Retinal pigment epithelial cell (primary cell): ENCODE results near the gene DNAJC21.
"Not testable (repeated sequence)": the region's sequence is repeated elsewhere in the genome, so short reads cannot be mapped to it uniquely, and the experiment has no call there.

ENCODE experiments used
- DNase-seq: peaks from one replicate; pipeline ENCODE4 v3.0.0-alpha.2; 2010; ENCODE audit warnings: low read depth
- H3K4me3 ChIP-seq: 2 replicates; pipeline ENCODE4 v1.5.1; 2011; ENCODE audit warnings: mild to moderate bottlenecking, low read length, control low read depth, moderate library complexity
- TF ChIP-seq, protein P1 (sequence below): conservative IDR thresholded peaks from 2 replicates; pipeline ENCODE4 v1.5.1; 2011; ENCODE audit warnings: low read depth, low read length, control low read depth, inconsistent platforms

DNAJC21 gene

DNA sequence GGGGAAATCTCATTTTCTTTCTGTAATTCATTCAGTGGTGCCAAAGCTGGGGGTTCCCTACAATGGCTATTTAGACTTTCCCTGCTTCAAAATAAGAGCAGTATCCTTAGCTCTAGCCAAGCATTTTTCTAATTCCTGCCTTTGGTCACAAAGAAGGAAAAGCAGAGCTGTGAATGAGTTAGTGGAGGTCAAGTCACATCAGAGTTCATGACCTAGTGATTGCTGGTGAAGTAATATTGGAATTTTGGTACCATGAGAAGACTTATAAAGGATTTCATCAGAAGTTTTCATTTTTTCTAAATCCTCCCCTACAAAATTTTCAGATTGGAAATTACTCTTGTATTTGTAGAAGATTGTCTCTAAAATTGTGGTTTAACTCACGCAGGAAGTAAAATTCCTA lies 28.0 kb downstream of the DNAJC21 start:
- no peak overlapping the region for H3K4me3 ChIP-seq
- no peak for DNase-seq
- TF ChIP-seq, protein P1, sequence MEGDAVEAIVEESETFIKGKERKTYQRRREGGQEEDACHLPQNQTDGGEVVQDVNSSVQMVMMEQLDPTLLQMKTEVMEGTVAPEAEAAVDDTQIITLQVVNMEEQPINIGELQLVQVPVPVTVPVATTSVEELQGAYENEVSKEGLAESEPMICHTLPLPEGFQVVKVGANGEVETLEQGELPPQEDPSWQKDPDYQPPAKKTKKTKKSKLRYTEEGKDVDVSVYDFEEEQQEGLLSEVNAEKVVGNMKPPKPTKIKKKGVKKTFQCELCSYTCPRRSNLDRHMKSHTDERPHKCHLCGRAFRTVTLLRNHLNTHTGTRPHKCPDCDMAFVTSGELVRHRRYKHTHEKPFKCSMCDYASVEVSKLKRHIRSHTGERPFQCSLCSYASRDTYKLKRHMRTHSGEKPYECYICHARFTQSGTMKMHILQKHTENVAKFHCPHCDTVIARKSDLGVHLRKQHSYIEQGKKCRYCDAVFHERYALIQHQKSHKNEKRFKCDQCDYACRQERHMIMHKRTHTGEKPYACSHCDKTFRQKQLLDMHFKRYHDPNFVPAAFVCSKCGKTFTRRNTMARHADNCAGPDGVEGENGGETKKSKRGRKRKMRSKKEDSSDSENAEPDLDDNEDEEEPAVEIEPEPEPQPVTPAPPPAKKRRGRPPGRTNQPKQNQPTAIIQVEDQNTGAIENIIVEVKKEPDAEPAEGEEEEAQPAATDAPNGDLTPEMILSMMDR, result no peak

DNA sequence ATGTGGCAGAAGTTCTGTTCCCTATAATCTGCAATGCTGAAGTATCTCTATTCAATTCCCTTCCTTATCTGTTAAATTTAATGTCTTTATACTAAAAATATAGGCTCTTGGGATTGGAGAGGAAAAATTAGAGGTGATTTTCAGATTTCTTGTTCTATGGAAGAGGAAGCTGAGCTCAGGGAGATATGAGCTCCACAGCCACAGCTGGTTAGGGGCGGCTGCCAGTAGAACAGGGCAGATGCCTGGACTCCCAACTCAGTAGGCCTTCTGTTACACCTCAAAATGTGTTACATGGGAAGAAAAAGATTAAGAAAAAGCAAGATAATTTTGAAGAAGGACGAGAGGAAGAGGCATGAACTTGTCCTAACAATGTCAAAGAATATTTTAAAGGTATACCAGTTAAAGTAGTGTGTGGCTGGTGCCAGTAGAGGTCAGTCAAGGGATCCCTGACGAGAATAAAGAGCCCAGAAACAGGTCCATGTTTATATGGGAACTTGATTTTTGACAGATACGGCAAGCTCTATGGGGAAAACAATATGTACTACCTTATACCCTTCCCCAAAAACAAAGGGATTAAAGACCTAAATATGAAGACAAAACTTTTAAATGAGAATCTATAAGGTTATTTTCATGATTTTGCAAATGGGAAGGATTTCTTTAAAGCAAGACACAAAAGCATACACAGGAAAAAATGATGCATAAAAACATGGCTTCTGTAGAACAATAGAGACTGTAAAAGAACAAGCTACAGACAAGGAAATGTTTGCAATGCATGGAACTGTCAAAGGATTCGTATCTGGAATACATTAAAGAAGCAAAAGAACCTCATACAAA lies 28.7 kb downstream of the DNAJC21 start:
- peak; percentile 6 for DNase-seq
- no peak overlapping the region for H3K4me3 ChIP-seq
- TF ChIP-seq, protein P1, result peak; percentile 75

DNA sequence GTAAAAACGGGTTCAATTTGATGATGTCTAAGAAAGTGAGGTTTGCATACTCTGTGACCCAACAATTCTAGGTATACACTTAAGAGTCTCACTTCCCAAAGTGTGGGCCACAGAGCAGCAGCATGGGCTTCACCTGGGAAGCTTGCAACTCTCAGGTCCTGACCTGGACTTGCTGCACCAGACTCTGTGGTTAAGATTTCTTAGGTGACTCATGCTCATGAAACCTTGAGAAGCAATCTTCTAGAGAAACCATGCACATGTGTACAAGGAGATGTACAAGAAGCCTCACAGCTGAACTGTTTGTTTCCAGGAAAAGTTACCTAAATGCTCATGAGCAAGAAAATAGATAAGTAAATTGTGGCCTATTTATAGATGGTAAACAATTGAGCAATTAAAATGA lies 30.0 kb downstream of the DNAJC21 start:
- DNase-seq, result peak; percentile 10
- no peak overlapping the region for H3K4me3 ChIP-seq
- TF ChIP-seq, protein P1, result no peak

DNA sequence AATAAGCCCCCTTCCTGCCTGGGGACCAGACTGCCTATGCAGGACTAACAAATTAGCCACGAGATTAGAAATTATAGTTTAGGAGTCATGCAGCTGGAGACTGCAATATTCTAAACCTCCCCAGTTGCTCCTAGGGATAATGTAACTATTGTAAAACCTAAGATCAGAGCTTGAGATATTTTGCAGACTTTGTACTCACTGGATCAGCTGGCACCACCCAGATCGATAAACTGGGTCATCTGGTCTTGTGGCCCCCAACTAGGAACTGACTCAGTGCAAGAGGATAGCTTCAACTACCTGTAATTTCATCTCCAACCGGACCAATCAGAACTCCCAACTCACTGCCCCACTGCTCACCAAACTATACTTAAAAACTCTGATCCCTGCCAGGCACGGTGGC lies 38.2 kb downstream of the DNAJC21 start:
- H3K4me3 ChIP-seq, result no peak overlapping the region
- TF ChIP-seq, protein P1, result no peak
- DNase-seq, result no peak

DNA sequence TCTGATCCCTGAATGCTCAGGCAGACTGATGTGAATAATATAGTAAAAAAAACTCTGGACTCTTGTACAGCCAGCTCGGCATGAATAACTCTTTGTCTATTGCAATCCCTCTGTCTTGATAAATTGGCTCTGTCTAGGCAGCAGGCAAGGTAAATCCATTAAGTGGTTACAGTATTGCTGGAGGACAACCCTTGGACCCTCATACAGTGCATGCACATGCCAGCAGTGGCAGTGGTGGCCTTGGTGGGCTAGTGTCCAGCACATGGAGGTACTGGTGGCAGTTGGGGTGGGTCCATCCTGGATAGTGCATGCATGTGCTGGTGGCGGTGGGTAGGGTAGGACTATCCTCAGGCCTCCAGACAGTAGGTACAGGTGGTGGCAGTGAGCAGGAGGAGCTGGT lies 38.9 kb downstream of the DNAJC21 start:
- DNase-seq, result no peak
- TF ChIP-seq, protein P1, result no peak
- no peak overlapping the region for H3K4me3 ChIP-seq

DNA sequence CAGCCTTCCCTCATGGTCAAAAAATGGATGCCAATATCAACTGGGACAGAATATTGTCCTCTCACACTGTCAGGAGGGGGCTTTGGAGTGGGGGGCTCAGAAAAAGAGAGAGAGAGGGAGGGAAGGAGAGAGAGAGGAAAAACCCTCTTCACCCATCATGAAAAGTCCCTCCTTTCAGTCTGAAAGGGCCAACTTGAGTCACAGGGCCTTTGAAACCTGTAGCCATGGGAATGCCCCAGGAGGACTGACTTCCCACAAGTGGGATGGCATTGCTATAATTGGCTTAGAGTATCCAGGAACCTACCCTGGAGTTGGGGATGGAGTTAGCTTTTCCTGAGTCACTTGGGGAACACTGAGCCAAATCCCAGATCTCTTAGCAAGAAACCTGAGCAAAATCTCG lies 41.2 kb downstream of the DNAJC21 start:
- no peak overlapping the region for H3K4me3 ChIP-seq
- TF ChIP-seq, protein P1, result no peak
- no peak for DNase-seq

DNA sequence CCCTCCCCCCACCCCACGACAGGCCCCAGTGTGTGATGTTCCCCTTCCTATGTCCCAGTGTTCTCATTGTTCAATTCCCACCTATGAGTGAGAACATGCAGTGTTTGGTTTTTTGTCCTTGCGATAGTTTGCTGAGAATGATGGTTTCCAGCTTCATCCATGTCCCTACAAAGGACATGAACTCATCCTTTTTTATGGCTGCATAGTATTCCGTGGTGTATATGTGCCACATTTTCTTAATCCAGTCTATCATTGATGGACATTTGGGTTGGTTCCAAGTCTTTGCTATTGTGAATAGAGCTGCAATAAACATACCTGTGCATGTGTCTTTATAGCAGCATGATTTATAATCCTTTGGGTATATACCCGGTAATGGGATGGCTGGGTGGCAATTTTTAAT lies 42.3 kb downstream of the DNAJC21 start:
- not testable (repeated sequence) for DNase-seq

DNA sequence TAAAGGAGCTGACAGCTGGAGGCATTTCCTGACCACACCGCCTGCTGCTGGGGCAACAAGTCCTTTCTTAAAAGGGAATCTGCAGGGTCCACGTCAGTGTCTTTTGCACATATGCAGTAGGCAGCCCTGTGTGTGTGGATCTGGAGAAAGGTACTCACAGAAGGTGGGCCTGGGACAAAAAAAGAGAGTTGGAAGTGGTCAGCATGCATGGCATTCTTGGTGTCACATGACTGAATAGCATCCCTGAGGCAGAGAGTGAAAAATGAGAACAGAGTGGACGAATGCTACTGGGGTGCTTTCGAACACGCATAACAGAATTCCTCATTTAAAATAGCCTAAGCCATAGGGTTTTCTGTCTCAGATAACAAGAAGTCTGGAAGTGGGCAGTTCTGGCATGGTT lies 47.0 kb downstream of the DNAJC21 start:
- no peak for DNase-seq
- H3K4me3 ChIP-seq, result no peak overlapping the region
- TF ChIP-seq, protein P1, result no peak

More for the DNA sequence above, 42.3 kb downstream of the DNAJC21 start:
- not testable (repeated sequence) for H3K4me3 ChIP-seq
